Heart left ventricle (tissue), 16 donors: Measurements from ENCODE around the gene ZBTB4. TPM values are rescaled to one million over a fixed set of nuclear protein-coding genes. Genes with fewer than 3 reads are reported as not detected.
A peak's percentile ranks its signal among the peaks of the same experiment; 100 is the strongest.

Source experiments
- ATAC-seq, 4 donors: fragments of 200-7000 bp; cut with Tn5 transposase; one replicate each; pipeline ENCODE4 v1.9.1; 2020 to 2022; ENCODE audit warnings: moderate library complexity in 4 of 4, mild to moderate bottlenecking in 3 of 4, moderate number of reproducible peaks in 1 of 4
- DNase-seq, 5 donors: peaks; one replicate each; pipeline ENCODE4 v3.0.0-alpha.2; 2020
- H3K27ac ChIP-seq, 12 donors: fragments of 200-600 bp; sonication (generic) in 4 of 12; one replicate each; pipeline versions ENCODE4 v1.5.0 to v1.8.0; 2016 to 2022; ENCODE audit warnings: mild to moderate bottlenecking in 2 of 12
- H3K27me3 ChIP-seq, 9 donors: fragments of 200-600 bp; sonication (generic) in 2 of 9; one replicate each; pipeline versions ENCODE4 v1.5.1 to v1.8.0; 2016 to 2022; ENCODE audit warnings: mild to moderate bottlenecking in 3 of 9
- H3K36me3 ChIP-seq, 9 donors: fragments of 200-600 bp; sonication (generic) in 2 of 9; one replicate each; pipeline versions ENCODE4 v1.5.0 to v1.8.0; 2018 to 2022; ENCODE audit warnings: mild to moderate bottlenecking in 2 of 9
- H3K4me1 ChIP-seq, 12 donors: fragments of 200-600 bp; sonication (generic) in 4 of 12; one replicate each; pipeline versions ENCODE4 v1.5.0 to v1.8.0; 2016 to 2022; ENCODE audit warnings: mild to moderate bottlenecking in 3 of 12
- H3K4me3 ChIP-seq, 12 donors: fragments of 200-600 bp; sonication (generic) in 4 of 12; one replicate each; pipeline versions ENCODE4 v1.5.0 to v1.8.0; 2017 to 2022; ENCODE audit warnings: mild to moderate bottlenecking in 9 of 12, moderate library complexity in 4 of 12
- H3K9me3 ChIP-seq, 12 donors: fragments of 200-600 bp; sonication (generic) in 4 of 12; one replicate each; pipeline versions ENCODE4 v1.5.0 to v1.8.0; 2016 to 2022; ENCODE audit warnings: mild to moderate bottlenecking in 1 of 12
- CTCF ChIP-seq, 12 donors: fragments of 200-600 bp; sonication (generic) in 4 of 12; IDR thresholded peaks; one replicate each; pipeline versions ENCODE4 v1.5.0 to v1.8.0; 2018 to 2022; ENCODE audit warnings: antibody characterized with exemption in 12 of 12, mild to moderate bottlenecking in 5 of 12
- POLR2A ChIP-seq, 2 donors: fragments of 450-650 bp; IDR thresholded peaks; one replicate each; pipeline ENCODE4 v1.6.1; 2017; ENCODE audit warnings: antibody characterized with exemption in 2 of 2, mild to moderate bottlenecking in 2 of 2, moderate library complexity in 2 of 2
- WGBS, 4 donors: extraction: QIAGEN DNeasy Blood & Tissue Kit in 2 of 4; methylation state at CpG; one replicate each; pipeline versions ENCODE4 v1.1.5 to v1.1.7; 2013 to 2018; 5-methylcytosine and 5-hydroxymethylcytosine counted together
- intact Hi-C, 10 donors: fragments of 100-400 bp; cut with DNase I; formaldehyde crosslinking; loops; one replicate each; pipeline versions ENCODE4 v1.11.1 to v1.14.2; 2022
- polyA plus RNA-seq, 2 donors: library from polyadenylated mRNA; stranded (reverse); fragments of 200-250 nt; gene quantifications; one replicate each; pipeline ENCODE4 v1.2.3, GENCODE V29; 2013
- total RNA-seq, 9 donors: library from RNA; depleted of rRNA in 2 of 9; stranded (reverse); fragments of >200 nt in 2 of 9; fragmentation: NEBNext Ultra II Directional in 3 of 9; extraction: Animal tissue kit (Norgen Biotek cat#: 25700) in 3 of 9; gene quantifications; one replicate each; pipeline versions ENCODE4 v1.1.0 to v1.2.4, GENCODE V29; 2016 to 2023
- donor health status: ischemic (EF 13 %, LVEDD 7.1; RV severe dilation, severe dysfunction).
- donor health status: healthy with polysubstance abuse.
- donor health status: DM: no; HTN: yes; CAD: no.
- donor health status: DM: no; HTN: no; CAD: no.
- donor health status: ischemic (EF 25% LVEDD 6.9; RV normal size, moderate dysfunction).
- donor health status: ischemic (EF 25% LVEDD 5.7; RV mildly dilated, moderate dysfunction).
- donor health status: healthy.
- donor health status: DM: yes; HTN: yes; CAD: no.
- donor health status: ischemic (EF 35%, LVEDD 5.7; RV mildly dilated, moderate dysfunction).
- donor health status: nonischemic (EF 11% LVEDD 7.7; RV severe dilation, severe dysfunction).
- donor health status: DM: yes; HTN: yes; CAD: no.
- donor health status: PGD.
- donor health status: ischemic (EF 29% LVEDD 5.4; RV normal size, mild dysfunction).
- donor health status: nonischemic (EF 23%, LVEDD 6.1; RV moderate dilation, normal function).

ZBTB4 gene
- total and polyA plus RNA-seq, 11 donors, result 29.3 to 77.2 (median 58.9) TPM

GRCh38 chr17:7459961-7460545 lies 19.4 kb downstream of the ZBTB4 start:
- TF ChIP-seq POLR2A (IDR thresholded peaks at IDR 0.05) (no peak), CTCF (IDR thresholded peaks at IDR 0.05) (no peak)
- H3K27me3 ChIP-seq, result no peaks in the 10 kb centered on the region
- no peak overlapping the region for H3K4me3 ChIP-seq
- intact Hi-C loops, result no loop called here
- peaks cover 0 to 36% (median 26%) of the 10 kb centered on the region in 9 donors for H3K36me3 ChIP-seq
- no peaks in the 10 kb centered on the region for H3K9me3 ChIP-seq
- no peak overlapping the region for H3K27ac ChIP-seq
- WGBS, 4 donors, result 79 to 86% (median 84%) methylated on average over 3 of the region's 3 CpGs
- ATAC-seq (no peak), DNase-seq (no peak)
- H3K4me1 ChIP-seq, result peaks cover 0 to 13% (median 5%) of the 10 kb centered on the region in 12 donors

- TF ChIP-seq POLR2A (IDR thresholded peaks at IDR 0.05) (no peak), CTCF (IDR thresholded peaks at IDR 0.05) (no peak)
- H3K36me3 ChIP-seq, result no peaks in the 10 kb centered on the region
- DNase-seq, result peak in 1 of 5 donors; percentile 10
- WGBS, 4 donors, result 91 to 92% (median 92%) methylated on average over 7 of the region's 7 CpGs
- no peak for ATAC-seq
- H3K9me3 ChIP-seq, result no peaks in the 10 kb centered on the region
- no peak overlapping the region for H3K4me3 ChIP-seq
- no peak overlapping the region for H3K27ac ChIP-seq
- peaks cover 0 to 30% (median 0%) of the 10 kb centered on the region in 9 donors for H3K27me3 ChIP-seq
- H3K4me1 ChIP-seq, result peaks cover 0 to 24% (median 9%) of the 10 kb centered on the region in 12 donors
- intact Hi-C loops, result loop anchor here in 1 of 10 donors (10.0 kb wide), 1 partner anchor 396 kb away; no protein-coding TSS in a partner anchor
Measured at GRCh38 chr17:7448461-7448860, 31.0 kb downstream of the ZBTB4 start.

- no peaks in the 10 kb centered on the region for H3K36me3 ChIP-seq
- no peaks in the 10 kb centered on the region for H3K9me3 ChIP-seq
- peaks cover 0 to 41% (median 2%) of the 10 kb centered on the region in 9 donors for H3K27me3 ChIP-seq
- intact Hi-C loops, result loop anchor here in 1 of 10 donors (10.0 kb wide), 1 partner anchor 399 kb away; no protein-coding TSS in a partner anchor
- ATAC-seq (peak; percentile 15 to 43 (median 37)), DNase-seq (no peak)
- TF ChIP-seq CTCF (IDR thresholded peaks at IDR 0.05) (no peak), POLR2A (IDR thresholded peaks at IDR 0.05) (no peak)
- H3K4me3 ChIP-seq, result peak overlapping the region; percentile 40 to 64 (median 54)
- H3K4me1 ChIP-seq, result peaks cover 0 to 28% (median 11%) of the 10 kb centered on the region in 12 donors
- WGBS, 4 donors, result 9 to 30% (median 18%) methylated on average over 16 of the region's 16 CpGs
- H3K27ac ChIP-seq, result peak overlapping the region in 5 of 12 donors; percentile 27 to 77 (median 65)
Measured at GRCh38 chr17:7445619-7445968, 33.8 kb downstream of the ZBTB4 start.

- H3K36me3 ChIP-seq, result no peaks in the 10 kb centered on the region
- no peaks in the 10 kb centered on the region for H3K9me3 ChIP-seq
- H3K27me3 ChIP-seq, result peaks cover 0 to 48% (median 6%) of the 10 kb centered on the region in 9 donors
- intact Hi-C loops, result loop anchor here in 4 of 10 donors (5.0 to 10.0 kb wide), 2 partner anchors 32 to 400 kb away; partner anchors contain the start of gene ZBTB4 (in 3 of the 4)
- peaks cover 0 to 35% (median 17%) of the 10 kb centered on the region in 12 donors for H3K4me1 ChIP-seq
- TF ChIP-seq CTCF (IDR thresholded peaks at IDR 0.05) (peak in 3 of 12 donors; percentile 13 to 18 (median 16)), POLR2A (IDR thresholded peaks at IDR 0.05) (no peak)
- peak; percentile 82 to 90 (median 86) for DNase-seq
- peak within 1 kb of the TSS; percentile 40 to 64 (median 54) for H3K4me3 ChIP-seq
- peak within 1 kb of the TSS in 10 of 12 donors; percentile 27 to 77 (median 65) for H3K27ac ChIP-seq
- peak; percentile 80 to 92 (median 90) for ATAC-seq
- WGBS, 4 donors, result 4 to 5% (median 4%) methylated on average over 19 to 51 of the region's 51 CpGs
Measured at GRCh38 chr17:7444682-7445618, 34.5 kb downstream of the ZBTB4 start, which contains the start of gene CHRNB1. Gene CHRNB1 (plus strand): TSS chr17:7445061. CDS start chr17:7445128, 67 bp downstream.
